ENCODE results near the gene PAEP. TPM values are rescaled to one million over a fixed set of nuclear protein-coding genes. Genes with fewer than 3 reads are reported as not detected.

PAEP gene
- total and polyA plus RNA-seq, 8 donors: not detected

DNA sequence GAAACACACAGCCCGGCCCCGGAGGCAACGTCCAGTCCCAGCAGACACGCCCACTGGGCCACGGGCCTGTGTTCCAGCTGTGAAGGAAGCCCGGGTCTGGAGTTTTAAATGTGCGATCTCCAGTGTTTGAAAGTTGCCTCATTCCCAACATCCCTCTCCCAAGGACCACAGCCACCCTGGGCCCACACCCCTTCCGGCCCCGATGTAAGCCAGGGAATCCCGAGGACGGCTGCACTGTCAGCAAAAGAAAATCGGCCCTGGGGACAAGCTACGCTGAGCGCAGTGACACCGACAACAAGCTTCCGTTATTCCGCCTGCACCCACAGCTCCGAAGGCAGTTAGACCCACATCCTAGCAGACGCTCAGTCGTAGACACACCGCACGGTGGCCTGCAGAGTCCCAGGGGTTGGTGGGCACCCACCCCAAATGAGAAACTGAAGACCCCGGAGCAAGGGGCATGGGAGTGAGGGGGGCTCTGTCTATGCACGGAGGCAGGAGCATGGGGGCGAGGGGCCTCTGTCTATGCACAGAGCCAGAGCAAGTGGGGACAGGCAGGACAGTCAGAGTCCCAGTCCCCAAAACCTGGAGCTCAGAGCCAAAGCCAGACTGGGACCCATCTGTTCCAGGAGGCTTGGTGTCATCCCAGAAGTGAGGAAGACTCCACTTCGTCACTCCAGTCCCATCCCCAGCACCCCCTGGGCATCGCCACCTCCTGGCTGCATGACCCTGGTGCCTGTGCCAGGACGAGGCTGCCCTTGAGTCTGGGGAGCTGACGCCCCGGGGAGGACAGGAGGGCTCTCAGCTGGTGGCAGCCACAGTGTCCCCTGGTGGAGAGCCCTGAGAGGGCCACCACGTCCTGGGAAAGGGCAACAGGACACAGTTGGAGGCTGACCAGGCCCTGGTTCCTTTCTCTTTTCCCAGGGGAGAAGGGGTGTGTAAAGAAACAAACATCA is 54.4 kb downstream of the PAEP start:
- Histone ChIP-seq H3K4me1 (no peaks in the 10 kb centered on the region), H3K27me3 (peaks cover 0 to 84% (median 0%) of the 10 kb centered on the region in 3 donors), H3K36me3 (no peaks in the 10 kb centered on the region), H3K9me3 (no peaks in the 10 kb centered on the region), H3K27ac (no peak overlapping the region), H3K4me3 (no peak overlapping the region)
- intact Hi-C loops (cut with DNase I; ENCODE audit: low total_unique reads): no loop called here
- TF ChIP-seq, protein P1, sequence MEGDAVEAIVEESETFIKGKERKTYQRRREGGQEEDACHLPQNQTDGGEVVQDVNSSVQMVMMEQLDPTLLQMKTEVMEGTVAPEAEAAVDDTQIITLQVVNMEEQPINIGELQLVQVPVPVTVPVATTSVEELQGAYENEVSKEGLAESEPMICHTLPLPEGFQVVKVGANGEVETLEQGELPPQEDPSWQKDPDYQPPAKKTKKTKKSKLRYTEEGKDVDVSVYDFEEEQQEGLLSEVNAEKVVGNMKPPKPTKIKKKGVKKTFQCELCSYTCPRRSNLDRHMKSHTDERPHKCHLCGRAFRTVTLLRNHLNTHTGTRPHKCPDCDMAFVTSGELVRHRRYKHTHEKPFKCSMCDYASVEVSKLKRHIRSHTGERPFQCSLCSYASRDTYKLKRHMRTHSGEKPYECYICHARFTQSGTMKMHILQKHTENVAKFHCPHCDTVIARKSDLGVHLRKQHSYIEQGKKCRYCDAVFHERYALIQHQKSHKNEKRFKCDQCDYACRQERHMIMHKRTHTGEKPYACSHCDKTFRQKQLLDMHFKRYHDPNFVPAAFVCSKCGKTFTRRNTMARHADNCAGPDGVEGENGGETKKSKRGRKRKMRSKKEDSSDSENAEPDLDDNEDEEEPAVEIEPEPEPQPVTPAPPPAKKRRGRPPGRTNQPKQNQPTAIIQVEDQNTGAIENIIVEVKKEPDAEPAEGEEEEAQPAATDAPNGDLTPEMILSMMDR (IDR thresholded peaks at IDR 0.05): no peak
- TF ChIP-seq EP300 (IDR thresholded peaks at IDR 0.05) (no peak), POLR2A (IDR thresholded peaks at IDR 0.05) (no peak), POLR2AphosphoS5 (IDR thresholded peaks at IDR 0.05) (no peak)
- WGBS, 5 donors: 54 to 65% (median 63%) methylated on average over 28 to 31 of the region's 31 CpGs
- DNase-seq: no peak

Other genes with a start within 250 kb of the PAEP start
- gene PPP1R26, start 82.0 kb upstream of the PAEP start, total RNA-seq: 10 to 100 TPM; 11.6 to 22.8 (median 15.4) TPM
- 1 to 10 TPM; 5.3 to 7.4 (median 6.8) TPM for gene PPP1R26, start 82.0 kb upstream of the PAEP start, polyA plus RNA-seq
- 10 to 100 TPM in 3 of 5 donors, 1 to 10 TPM in 2; 1.8 to 46.3 (median 36.2) TPM for gene MRPS2, start 61.1 kb upstream of the PAEP start, total RNA-seq
- gene MRPS2, start 61.1 kb upstream of the PAEP start, polyA plus RNA-seq: 10 to 100 TPM; 35.7 to 54.7 (median 44.0) TPM
- gene LCN1, start 40.3 kb upstream of the PAEP start, total RNA-seq: not detected
- not detected for gene LCN1, start 40.3 kb upstream of the PAEP start, polyA plus RNA-seq
- not detected for gene OBP2A, start 15.6 kb upstream of the PAEP start, total RNA-seq
- gene OBP2A, start 15.6 kb upstream of the PAEP start, polyA plus RNA-seq: not detected
- not detected for gene GLT6D1, start 77.8 kb downstream of the PAEP start, total RNA-seq
- not detected for gene GLT6D1, start 77.8 kb downstream of the PAEP start, polyA plus RNA-seq
- not detected for gene LCN9, start 101.6 kb downstream of the PAEP start, total RNA-seq
- not detected for gene LCN9, start 101.6 kb downstream of the PAEP start, polyA plus RNA-seq
- gene SOHLH1, start 137.7 kb downstream of the PAEP start, total RNA-seq: not detected
- gene SOHLH1, start 137.7 kb downstream of the PAEP start, polyA plus RNA-seq: not detected
- 10 to 100 TPM in 1 of 5 donors, under 1 TPM in 1, not detected in 3; 0.55 to 12.9 TPM for gene KCNT1, start 140.4 kb downstream of the PAEP start, total RNA-seq
- gene KCNT1, start 140.4 kb downstream of the PAEP start, polyA plus RNA-seq: under 1 TPM in 2 of 3 donors, not detected in 1; 0.10 to 0.19 TPM